GM23338 (cell line): ENCODE data around the gene SLIT1.

ENCODE experiments used
- CREB1 ChIP-seq: fragments of 250-450 bp; sonication (Bioruptor Pico); IDR thresholded peaks from 2 replicates; pipeline ENCODE4 v1.5.0; 2020; ENCODE audit warnings: low read depth, mild to moderate bottlenecking, moderate library complexity
- EZH2 ChIP-seq: fragments of 200-600 bp; sonication (generic); IDR thresholded peaks from one replicate; pipeline ENCODE4 v1.8.0; 2017; ENCODE audit warnings: antibody characterized with exemption, mild to moderate bottlenecking, low read depth; ENCODE audit not compliant: unreplicated experiment
- EZH2phosphoT487 ChIP-seq: fragments of 200-600 bp; sonication (generic); IDR thresholded peaks from one replicate; pipeline ENCODE4 v1.8.1; 2018; ENCODE audit warnings: antibody characterized with exemption; ENCODE audit not compliant: unreplicated experiment
- JUNB ChIP-seq: IDR thresholded peaks from one replicate; pipeline ENCODE4 v1.6.1; 2016; ENCODE audit warnings: antibody characterized with exemption; ENCODE audit not compliant: unreplicated experiment
- POLR2AphosphoS5 ChIP-seq: IDR thresholded peaks from 2 replicates; pipeline ENCODE4 v1.6.1; 2016; ENCODE audit warnings: antibody characterized with exemption, low read depth
- REST ChIP-seq: IDR thresholded peaks from one replicate; pipeline ENCODE4 v1.6.1; 2018; ENCODE audit warnings: antibody characterized with exemption; ENCODE audit not compliant: unreplicated experiment
- STAT1 ChIP-seq: IDR thresholded peaks from one replicate; pipeline ENCODE4 v1.6.1; 2016; ENCODE audit warnings: antibody characterized with exemption; ENCODE audit not compliant: unreplicated experiment
- ZNF114 ChIP-seq: fragments of 250-450 bp; sonication (Bioruptor Pico); IDR thresholded peaks from 2 replicates; pipeline ENCODE4 v1.5.0; 2020; ENCODE audit warnings: mild to moderate bottlenecking, moderate library complexity
- ZNF331 ChIP-seq: fragments of 250-450 bp; sonication (Bioruptor Pico); IDR thresholded peaks from 2 replicates; pipeline ENCODE4 v1.5.0; 2020; ENCODE audit warnings: low read depth, mild to moderate bottlenecking, moderate library complexity
- TF ChIP-seq, protein P1 (sequence below), 2 experiments: fragments of 200-600 bp in 1 of 2; sonication (generic) in 1 of 2; conservative IDR thresholded peaks; 2 replicates each; pipeline versions ENCODE4 v1.5.1 to v1.6.1; 2016 to 2017; ENCODE audit warnings: antibody characterized with exemption in 2 of 2, low read depth in 2 of 2, mild to moderate bottlenecking in 2 of 2, moderate library complexity in 1 of 2
- TF ChIP-seq, protein P2 (sequence below): IDR thresholded peaks from 2 replicates; pipeline ENCODE4 v1.6.1; 2016; ENCODE audit warnings: antibody characterized with exemption

DNA sequence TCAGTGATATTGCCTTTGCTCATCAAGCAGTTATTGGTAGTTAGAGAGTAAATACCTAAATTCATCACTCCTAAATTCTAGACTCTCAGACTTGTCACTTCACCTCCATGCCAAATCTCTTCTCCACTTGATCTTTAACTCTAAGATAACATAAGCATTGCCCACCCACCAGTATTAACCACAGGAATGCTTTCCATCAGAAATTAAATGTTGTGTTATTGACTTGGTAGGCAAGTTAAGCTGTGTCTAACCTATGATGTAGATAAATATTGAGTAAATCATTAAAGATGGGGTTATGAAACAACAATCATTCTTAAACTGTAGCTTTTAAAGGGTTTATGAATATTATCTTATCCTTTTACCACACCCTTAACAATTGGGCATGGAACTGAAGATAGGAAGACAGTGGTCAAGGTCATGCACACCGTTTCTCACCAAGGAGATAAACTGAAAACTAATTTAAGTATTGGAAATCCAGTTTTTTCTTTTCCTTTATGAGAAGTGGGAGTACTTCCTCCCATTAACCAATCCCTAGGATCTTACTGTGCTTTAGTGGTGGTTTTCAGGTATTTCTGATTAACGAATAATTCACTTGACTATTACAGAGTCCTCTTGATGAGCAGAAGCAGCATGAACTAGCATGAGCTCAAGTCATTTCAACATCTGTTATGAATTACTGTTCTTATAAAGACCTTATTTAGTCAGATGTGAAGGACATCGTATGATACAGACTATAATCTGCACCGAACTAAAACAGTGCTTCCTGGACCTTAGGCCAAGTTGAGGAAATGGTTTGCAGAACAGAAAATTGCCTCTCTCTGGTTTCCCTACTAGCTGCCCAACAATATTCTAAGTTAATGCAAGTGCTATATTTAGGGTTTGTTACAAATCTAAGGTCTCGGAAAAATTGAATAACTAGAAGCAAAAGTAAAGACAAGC is 211.7 kb downstream of the SLIT1 start:
- TF ChIP-seq, protein P1, sequence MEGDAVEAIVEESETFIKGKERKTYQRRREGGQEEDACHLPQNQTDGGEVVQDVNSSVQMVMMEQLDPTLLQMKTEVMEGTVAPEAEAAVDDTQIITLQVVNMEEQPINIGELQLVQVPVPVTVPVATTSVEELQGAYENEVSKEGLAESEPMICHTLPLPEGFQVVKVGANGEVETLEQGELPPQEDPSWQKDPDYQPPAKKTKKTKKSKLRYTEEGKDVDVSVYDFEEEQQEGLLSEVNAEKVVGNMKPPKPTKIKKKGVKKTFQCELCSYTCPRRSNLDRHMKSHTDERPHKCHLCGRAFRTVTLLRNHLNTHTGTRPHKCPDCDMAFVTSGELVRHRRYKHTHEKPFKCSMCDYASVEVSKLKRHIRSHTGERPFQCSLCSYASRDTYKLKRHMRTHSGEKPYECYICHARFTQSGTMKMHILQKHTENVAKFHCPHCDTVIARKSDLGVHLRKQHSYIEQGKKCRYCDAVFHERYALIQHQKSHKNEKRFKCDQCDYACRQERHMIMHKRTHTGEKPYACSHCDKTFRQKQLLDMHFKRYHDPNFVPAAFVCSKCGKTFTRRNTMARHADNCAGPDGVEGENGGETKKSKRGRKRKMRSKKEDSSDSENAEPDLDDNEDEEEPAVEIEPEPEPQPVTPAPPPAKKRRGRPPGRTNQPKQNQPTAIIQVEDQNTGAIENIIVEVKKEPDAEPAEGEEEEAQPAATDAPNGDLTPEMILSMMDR (conservative IDR thresholded peaks at IDR 0.05; ENCODE audit: low read depth in 2 of 2) = no peak
- TF ChIP-seq EZH2 (no peak), POLR2AphosphoS5 (no peak), EZH2phosphoT487 (no peak), ZNF114 (no peak), CREB1 (CRISPR knock-in tag) (no peak), JUNB (no peak), ZNF331 (no peak), REST (no peak), STAT1 (no peak)
- TF ChIP-seq, protein P2, sequence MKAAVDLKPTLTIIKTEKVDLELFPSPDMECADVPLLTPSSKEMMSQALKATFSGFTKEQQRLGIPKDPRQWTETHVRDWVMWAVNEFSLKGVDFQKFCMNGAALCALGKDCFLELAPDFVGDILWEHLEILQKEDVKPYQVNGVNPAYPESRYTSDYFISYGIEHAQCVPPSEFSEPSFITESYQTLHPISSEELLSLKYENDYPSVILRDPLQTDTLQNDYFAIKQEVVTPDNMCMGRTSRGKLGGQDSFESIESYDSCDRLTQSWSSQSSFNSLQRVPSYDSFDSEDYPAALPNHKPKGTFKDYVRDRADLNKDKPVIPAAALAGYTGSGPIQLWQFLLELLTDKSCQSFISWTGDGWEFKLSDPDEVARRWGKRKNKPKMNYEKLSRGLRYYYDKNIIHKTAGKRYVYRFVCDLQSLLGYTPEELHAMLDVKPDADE = no peak
